ENCODE data around the gene HMGN4.

The HMGN4 gene

DNA sequence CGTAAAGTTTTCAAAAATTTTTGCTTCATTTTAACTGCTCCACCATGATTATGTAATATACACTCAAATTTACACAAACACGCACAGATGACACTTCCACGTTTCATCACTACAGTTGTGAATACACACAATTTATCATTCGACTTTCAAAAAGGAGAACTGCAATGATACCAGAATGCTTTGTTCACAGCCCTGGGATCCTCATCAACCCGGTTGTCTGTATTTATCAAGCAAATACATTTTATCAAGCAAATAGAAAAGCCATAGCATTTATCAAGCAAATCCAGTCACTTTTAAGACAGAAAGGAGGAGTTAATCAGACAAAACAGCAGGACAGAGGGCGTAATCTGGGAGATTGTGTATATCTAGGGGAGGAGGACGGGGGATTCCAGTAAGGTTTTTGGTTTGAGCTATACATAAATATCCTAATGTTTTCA is 38.3 kb downstream of the HMGN4 start:
- DNase-seq (ENCODE audit: low spot score) (no peak), FAIRE-seq (no peak)

DNA sequence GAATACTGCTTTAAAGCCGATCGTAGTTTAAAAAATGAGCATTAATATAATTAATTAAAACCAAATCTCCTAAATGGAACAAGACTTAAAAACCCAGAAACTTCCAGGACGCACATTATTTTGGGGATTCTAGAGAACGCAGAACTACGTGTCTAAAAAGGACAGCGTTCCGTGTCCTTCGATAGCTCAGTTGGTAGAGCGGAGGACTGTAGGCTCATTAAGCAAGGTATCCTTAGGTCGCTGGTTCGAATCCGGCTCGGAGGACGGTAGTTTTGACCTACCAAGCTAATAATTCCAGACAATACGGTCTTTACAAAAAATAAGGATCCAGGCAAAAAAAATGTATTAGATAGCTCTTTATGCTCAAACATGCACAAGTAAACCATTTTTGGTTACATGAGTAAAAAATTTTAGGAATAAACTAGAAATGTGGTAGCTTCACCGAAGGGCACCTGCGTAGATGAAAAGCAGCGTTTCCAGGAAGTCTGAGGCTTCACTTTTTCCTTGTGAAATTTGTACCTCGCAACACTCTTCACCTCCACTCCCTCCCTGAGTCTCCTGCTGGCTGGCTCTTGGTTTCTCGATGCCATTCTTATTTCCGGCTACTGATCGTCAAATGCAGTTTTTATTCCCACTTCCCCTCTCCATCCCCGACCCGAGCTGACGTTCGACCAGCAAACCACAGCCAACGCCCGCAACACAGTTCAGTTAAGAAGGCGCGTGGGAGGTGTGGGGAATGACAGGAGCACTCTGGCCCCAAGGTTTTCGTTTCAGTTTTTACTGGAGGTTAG is 39.0 kb downstream of the HMGN4 start:
- no peak for FAIRE-seq
- DNase-seq (ENCODE audit: low spot score): peak; percentile 47

DNA sequence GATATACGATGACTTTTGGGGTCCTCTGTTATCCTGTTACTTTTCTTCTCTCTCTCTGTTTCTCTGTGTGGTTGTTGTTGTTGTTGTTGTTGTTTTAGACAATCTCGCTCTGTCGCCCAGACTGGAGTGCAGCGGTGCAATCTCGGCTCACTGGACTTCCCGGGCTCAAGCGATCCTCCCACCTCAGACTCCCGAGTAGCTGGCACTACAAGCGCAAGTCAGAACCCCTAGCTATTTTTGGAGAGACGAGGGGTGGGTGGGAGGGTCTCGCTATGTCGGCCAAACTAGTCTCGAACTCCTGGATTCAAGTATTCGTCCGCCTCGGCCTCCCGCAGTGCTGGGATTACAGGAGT is 39.5 kb downstream of the HMGN4 start:
- no peak for DNase-seq (ENCODE audit: low spot score)
- FAIRE-seq: no peak

DNA sequence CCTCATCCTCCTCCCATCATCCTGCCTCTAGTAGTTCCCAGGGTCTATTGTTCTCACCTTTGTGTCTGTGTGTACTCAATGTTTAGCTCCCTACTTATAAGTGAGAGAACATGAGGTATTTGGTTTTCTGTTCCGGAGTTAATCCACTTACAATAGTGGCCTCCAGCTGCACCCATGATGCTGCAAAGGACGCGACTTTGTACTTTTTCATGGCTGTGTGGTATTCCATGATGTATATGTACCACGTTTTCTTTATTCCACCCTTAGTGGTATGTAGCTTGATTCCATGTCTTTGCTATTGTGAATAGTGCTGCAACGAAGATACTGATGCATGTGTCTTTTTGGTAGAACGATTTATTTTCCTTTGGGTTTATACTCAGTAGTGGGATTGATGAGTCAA is 40.1 kb downstream of the HMGN4 start:
- DNase-seq (ENCODE audit: low spot score): no peak

DNA sequence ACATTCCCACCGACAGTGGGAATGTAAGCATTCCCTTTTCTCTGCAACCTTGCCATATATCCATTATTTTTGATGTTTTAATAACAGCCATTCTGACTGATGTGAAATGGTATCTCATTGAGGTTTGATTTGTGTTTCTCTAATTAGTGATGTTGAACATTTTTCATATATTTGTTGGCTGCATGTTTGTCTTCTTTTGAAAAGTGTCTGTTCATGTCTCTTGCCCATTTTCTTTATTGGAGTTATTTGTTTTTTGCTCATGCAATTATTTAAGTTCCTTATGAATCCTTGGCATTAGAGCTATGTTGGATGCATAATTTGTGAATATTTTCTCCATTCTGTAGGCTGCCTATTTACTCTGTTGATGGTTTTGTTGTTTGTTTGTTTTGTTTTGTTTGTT is 40.6 kb downstream of the HMGN4 start:
- no peak for DNase-seq (ENCODE audit: low spot score)
- FAIRE-seq: no peak

More for the DNA sequence above, 40.1 kb downstream of the HMGN4 start:
- FAIRE-seq: no peak

DNA sequence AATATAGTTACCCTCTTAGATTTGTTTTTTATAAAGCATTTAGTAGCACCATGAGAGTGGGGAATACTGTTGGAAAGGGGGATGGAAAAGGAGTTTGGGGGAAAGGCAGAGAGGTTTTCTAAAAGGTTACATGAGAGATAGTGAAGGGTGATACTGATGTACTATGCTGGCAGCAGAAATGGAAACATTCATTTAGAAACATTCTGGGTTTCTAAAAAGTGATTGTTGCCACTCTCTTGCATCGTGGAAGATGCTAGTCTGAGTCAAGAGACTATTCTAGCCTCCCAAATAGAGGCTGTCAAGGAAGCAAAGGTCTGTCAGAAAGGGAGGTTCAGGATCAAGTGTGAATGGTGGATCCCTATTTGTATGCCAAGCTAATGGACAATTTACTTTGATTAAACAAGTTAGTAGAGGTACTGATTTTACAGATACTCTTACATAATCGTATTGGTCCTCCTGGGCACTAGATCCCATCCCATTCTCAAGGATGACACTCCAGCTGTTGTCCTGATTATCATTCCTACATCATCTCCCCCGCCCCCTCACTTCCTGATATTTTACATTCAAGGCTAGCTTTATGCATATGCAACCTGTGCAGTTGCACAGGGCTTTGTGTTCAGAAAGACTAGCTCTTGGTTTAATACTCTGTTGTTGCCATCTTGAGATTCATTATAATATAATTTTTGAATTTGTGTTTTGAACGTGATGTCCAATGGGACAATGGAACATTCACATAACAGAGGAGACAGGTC is 43.2 kb downstream of the HMGN4 start:
- DNase-seq (ENCODE audit: low spot score) (no peak), FAIRE-seq (no peak)

DNA sequence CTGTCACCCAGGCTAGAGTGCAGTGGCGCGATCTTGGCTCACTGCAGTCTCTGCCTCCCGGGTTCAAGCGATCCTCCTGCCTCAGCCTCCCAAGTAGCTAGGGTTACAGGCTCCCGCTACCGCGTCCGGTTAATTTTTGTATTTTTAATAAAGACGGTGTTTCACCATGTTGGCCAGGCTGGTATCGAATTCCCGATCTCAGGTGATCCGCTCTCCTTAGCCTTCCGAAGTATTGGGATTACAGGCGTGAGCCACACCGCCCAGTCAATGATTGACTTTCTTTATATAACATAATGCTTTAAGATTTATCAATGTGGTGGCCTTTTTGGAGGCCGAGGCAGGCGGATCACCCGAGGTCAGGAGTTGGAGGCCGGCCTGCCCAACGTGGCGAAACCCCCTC is 50.8 kb downstream of the HMGN4 start:
- no peak for FAIRE-seq

DNA sequence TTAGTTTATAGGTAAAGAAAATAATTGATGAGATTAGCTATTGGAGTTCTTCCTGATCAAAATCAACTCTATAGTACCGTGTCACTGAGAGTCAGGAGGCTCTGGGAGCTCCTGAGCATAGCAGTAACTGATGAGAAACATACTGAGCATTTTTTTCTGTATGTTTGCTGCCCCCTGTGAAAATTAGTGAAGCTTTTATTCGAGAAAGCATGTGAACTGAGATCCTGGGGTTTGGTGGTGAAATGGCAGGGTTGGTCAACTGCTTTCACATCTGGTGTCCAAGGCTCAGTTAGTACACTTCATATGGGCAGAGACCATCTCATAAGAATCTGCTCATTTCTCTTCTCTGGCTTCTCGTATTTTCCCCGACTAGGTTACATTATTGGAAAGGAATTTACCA is 54.5 kb downstream of the HMGN4 start:
- FAIRE-seq (no peak), DNase-seq (ENCODE audit: low spot score) (no peak)

More for the DNA sequence above, 50.8 kb downstream of the HMGN4 start:
- DNase-seq (ENCODE audit: low spot score): no peak

DNA sequence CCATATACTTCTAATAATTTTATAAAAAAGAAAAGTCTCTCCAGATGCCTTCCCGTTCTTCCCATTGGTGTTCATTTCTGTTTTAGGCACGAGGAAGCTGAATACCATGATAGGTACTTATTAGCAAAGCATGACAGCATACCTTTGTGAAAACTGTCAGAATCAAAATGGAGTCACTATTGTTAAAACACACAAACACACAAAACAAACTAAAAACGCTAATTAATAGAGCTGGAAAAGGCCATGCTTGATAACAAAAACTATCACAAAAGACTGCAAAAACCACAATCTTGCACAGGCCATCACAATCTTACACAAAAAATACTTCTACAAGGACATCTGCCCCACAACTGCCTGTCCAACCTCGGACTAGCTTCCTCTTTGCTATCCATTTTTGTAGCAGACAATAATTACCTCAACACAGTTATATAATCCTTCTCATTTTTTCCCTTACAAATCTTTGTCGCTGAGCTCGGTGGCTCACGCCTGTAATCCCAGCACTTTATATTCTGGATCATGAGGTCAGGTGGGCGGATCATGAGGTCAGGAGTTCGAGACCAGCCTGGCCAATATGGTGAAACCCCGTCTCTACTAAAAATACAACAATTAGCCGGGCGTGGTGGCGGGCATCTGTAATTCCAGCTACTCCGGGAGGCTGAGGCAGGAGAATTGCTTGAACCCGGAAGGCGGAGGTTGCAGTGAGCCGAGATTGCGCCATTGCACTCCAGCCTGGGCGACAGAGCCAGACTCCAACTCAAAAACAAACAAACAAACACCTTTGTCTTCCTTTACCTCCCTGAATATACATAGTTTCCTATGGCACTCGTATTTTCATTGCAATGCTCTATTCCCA is 55.3 kb downstream of the HMGN4 start:
- FAIRE-seq (no peak), DNase-seq (ENCODE audit: low spot score) (no peak)

DNA sequence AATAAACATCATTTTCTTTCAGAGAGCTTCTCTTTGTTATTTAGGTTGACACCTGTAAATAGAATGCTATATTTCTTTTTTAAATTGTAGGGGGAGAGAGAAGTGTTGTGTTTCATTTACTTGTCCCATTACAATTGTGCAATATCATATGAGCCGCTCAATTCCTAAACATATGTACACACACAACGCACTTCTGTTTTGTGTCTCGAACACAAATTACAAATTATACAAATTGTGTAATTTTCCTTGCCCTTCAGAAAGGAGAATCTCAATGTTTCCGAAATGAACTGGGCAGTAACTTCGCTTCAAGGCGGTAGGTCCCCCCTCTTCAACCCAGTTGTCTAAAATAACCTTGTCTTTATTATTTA is 55.9 kb downstream of the HMGN4 start:
- FAIRE-seq (no peak), DNase-seq (ENCODE audit: low spot score) (no peak)

DNA sequence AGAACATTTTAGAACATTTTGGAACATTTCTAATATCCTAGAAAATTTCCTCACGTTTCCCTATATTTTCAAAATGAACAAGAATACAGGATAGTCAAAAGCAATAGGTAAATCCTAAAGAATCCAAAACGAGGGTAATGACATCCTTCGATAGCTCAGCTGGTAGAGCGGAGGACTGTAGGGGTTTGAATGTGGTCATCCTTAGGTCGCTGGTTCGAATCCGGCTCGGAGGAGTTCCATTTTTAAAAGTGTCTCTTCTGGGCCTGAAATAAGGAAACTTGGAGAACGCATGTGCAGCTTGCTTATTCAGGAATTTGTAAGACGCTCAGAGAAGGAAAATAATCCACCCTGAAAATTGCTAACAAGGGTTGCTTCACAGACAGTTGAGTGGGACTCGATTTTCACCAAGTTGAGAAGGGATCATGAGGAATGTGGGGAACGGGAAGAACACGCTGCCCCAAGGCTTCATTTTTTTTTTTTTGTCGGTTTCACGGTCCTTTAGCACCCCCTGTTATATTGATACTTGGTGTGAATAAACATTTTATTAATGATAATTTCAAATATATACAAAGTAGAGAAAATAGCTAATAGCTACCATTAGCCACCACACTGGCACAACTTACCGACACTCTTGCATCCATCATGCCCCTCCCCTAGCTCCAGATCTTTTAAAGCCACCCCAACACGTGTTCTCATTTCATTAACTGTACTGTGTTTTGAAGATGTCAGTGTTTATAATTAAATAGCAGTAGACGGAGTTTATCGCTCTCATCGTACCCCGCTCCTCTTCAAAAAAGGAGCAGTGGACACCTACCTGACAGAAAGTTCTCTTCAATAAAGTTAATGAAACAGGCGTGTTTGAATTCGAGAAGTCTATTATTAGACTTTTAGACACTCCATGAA is 56.8 kb downstream of the HMGN4 start:
- FAIRE-seq (no peak), DNase-seq (ENCODE audit: low spot score) (peak; percentile 80)

DNA sequence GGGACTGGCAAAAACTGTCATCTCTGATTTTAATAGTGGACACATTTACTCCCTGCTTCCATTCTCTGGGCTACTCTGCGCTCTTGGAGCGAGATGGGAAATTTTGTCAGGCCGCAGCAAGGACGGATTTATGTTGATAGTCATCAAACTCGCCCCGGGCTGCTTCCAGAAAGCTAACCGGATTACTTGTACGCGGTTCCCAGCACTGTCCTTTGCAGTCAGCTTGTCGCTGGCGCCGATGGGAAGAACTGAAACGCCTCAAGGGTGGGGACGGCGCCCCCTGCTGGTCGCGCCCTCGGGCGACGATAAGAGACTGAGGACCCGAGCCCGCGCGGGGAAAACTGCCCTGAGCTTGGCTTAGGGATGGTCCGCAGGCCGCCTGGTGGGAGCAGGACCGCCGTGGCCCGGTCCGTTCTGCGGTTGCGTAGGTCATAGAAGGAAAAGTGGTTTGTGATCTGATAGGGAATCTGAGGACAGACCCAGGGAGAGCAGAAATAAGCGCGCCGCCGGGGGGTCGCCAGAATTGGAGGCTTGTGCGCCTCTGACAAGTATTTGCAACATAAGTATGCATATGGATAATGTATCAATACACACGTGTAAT is 57.6 kb downstream of the HMGN4 start:
- no peak for FAIRE-seq

More for the DNA sequence above, 57.6 kb downstream of the HMGN4 start:
- DNase-seq (ENCODE audit: low spot score): peak; percentile 74

Data from RCC 7860 (cell line).